Endothelial cell of umbilical vein (primary cell): ENCODE data around the gene LORICRIN. TPM values are rescaled to one million over a fixed set of nuclear protein-coding genes. Genes with fewer than 3 reads are reported as not detected.
"Not testable (repeated sequence)": the region's sequence is repeated elsewhere in the genome, so short reads cannot be mapped to it uniquely, and the experiment has no call there.

ENCODE experiments used
- BruUV-seq: library from RNA; stranded (reverse); fragments of 400-500 nt; replicated peaks from 2 replicates; lab custom pipeline; 2021; lab: Mats Ljungman, UMichigan
- CTCF ChIA-PET: fragments of 300-600, 350-600 bp; sonication (Branson Sonifier 250); formaldehyde crosslinking; loops from one replicate; lab custom pipeline; 2021; ENCODE audit warnings: antibody characterized with exemption, inconsistent platforms; lab: Charles Lee
- POLR2A ChIA-PET: fragments of 300-600, 350-600 bp; sonication (Branson Sonifier 250); formaldehyde crosslinking; loops from one replicate; lab custom pipeline; 2021; ENCODE audit warnings: antibody characterized with exemption, inconsistent platforms; lab: Charles Lee
- DNase-seq: peaks from one replicate; pipeline ENCODE4 v3.0.0-alpha.2; 2011; ENCODE audit warnings: low read depth, low spot score
- FAIRE-seq: peaks from 2 replicates; lab custom pipeline; 2011; peaks lifted over from hg19 to GRCh38; lab: Jason Lieb, UNC
- H2AFZ ChIP-seq: 2 replicates; pipeline ENCODE4 v1.6.0; 2012; ENCODE audit warnings: low read depth, low read length, control low read depth, inconsistent platforms
- H3K27ac ChIP-seq: 2 replicates; pipeline ENCODE4 v1.5.1; 2011; ENCODE audit warnings: low read depth, mild to moderate bottlenecking, control low read depth, low read length, moderate library complexity; ENCODE audit not compliant: insufficient read depth
- H3K27me3 ChIP-seq, 2 experiments: 2 replicates each; pipeline versions ENCODE4 v1.6.0 to v1.6.1; 2011; ENCODE audit warnings: low read length in 2 of 2, mixed read lengths in 1 of 2; ENCODE audit not compliant: control insufficient read depth in 2 of 2, insufficient read depth in 2 of 2
- H3K36me3 ChIP-seq, 2 experiments: 2 replicates in 1 of 2; 3 replicates in 1 of 2; pipeline ENCODE4 v1.5.1; 2011; ENCODE audit warnings: low read length in 2 of 2, mild to moderate bottlenecking in 1 of 2, moderate library complexity in 1 of 2; ENCODE audit not compliant: control insufficient read depth in 2 of 2, insufficient read depth in 2 of 2; ENCODE audit errors: extremely low read depth in 1 of 2
- H3K4me1 ChIP-seq: 3 replicates; pipeline ENCODE4 v1.5.1; 2011; ENCODE audit warnings: mild to moderate bottlenecking, low read length; ENCODE audit not compliant: control insufficient read depth, insufficient read depth; ENCODE audit errors: extremely low read depth
- H3K4me2 ChIP-seq: 2 replicates; pipeline ENCODE4 v1.6.1; 2011; ENCODE audit warnings: low read length, control low read depth, mixed read lengths; ENCODE audit not compliant: insufficient read depth
- H3K4me3 ChIP-seq, 3 experiments: fragments of 200-600 bp in 1 of 3; sonication (generic), shearing (Covaris generic) in 1 of 3; replicated peaks in 1 of 3; 2 replicates each; pipeline ENCODE4 v1.5.1; 2011 to 2016; ENCODE audit warnings: control low read depth in 3 of 3, low read length in 3 of 3, mild to moderate bottlenecking in 2 of 3, inconsistent platforms in 1 of 3, low read depth in 1 of 3, moderate library complexity in 1 of 3; ENCODE audit not compliant: insufficient read depth in 1 of 3
- H3K79me2 ChIP-seq: 2 replicates; pipeline ENCODE4 v1.6.0; 2012; ENCODE audit warnings: low read length, inconsistent platforms; ENCODE audit not compliant: control insufficient read depth, insufficient read depth
- H3K9ac ChIP-seq: replicated peaks from 2 replicates; pipeline ENCODE3; 2011; ENCODE audit warnings: low read length, control low read depth; ENCODE audit not compliant: insufficient read depth; ENCODE audit errors: extremely low read depth
- H3K9me1 ChIP-seq: replicated peaks from 3 replicates; pipeline ENCODE4 v1.6.0; 2011; ENCODE audit warnings: mild to moderate bottlenecking, low read length; ENCODE audit not compliant: control insufficient read depth, insufficient read depth; ENCODE audit errors: extremely low read depth
- H3K9me3 ChIP-seq: replicated peaks from 2 replicates; pipeline ENCODE4 v1.5.1; 2012; ENCODE audit warnings: low read length, inconsistent platforms; ENCODE audit not compliant: control insufficient read depth, insufficient read depth
- H4K20me1 ChIP-seq: replicated peaks from 2 replicates; pipeline ENCODE3; 2011; ENCODE audit warnings: mild to moderate bottlenecking, low read length; ENCODE audit not compliant: control insufficient read depth, insufficient read depth; ENCODE audit errors: extremely low read depth
- CTCF ChIP-seq, 2 donors: IDR thresholded peaks; 1 replicate in 1 of 2; 2 replicates in 1 of 2; pipeline ENCODE4 v1.5.1; 2011; ENCODE audit warnings: low read length in 2 of 2, mild to moderate bottlenecking in 2 of 2, moderate library complexity in 2 of 2, control low read depth in 1 of 2, inconsistent platforms in 1 of 2, low read depth in 1 of 2; ENCODE audit not compliant: insufficient read depth in 1 of 2; ENCODE audit errors: extremely low read depth in 1 of 2
- dilution Hi-C: fragments of 300-500 bp; cut with MboI; formaldehyde crosslinking; loops from one replicate; pipeline ENCODE4 v1.15.0; 2019; ENCODE audit warnings: low sequenced_read_pairs; ENCODE audit not compliant: extremely low pct_ligation_motif_present
- intact Hi-C: fragments of 100-400 bp; cut with micrococcal nuclease; formaldehyde crosslinking; loops from one replicate; pipeline ENCODE4 v1.10.0; 2022
- polyA plus RNA-seq, 4 experiments: library from polyadenylated mRNA; depleted of rRNA in 3 of 4; stranded (reverse) in 3 of 4; unstranded in 1 of 4; fragments of >200 nt; gene quantifications; 2 replicates each; pipeline versions ENCODE4 v1.2.1 to v1.2.3, GENCODE V29; 2011 to 2012; ENCODE audit warnings: missing spikeins in 1 of 4
- total RNA-seq: library from RNA; stranded (reverse); gene quantifications from 2 replicates; pipeline ENCODE4 v1.2.3, GENCODE V29; 2021

The LORICRIN gene
- total and polyA plus RNA-seq, 2 donors (not counting 3 experiments of a cell fraction or from before 2014, with no cell fraction given), result not detected

GRCh38 chr1:153223040-153223891, 36.2 kb upstream of the LORICRIN start:
- not testable (repeated sequence) for H3K4me2 ChIP-seq
- DNase-seq, result peak; percentile 48

More at GRCh38 chr1:153223040-153223891, 36.2 kb upstream of the LORICRIN start:
- H4K20me1 ChIP-seq, H2AFZ ChIP-seq, H3K27me3 ChIP-seq, H3K4me1 ChIP-seq, H3K79me2 ChIP-seq, BruUV-seq, POLR2A ChIA-PET, H3K9me3 ChIP-seq, H3K4me3 ChIP-seq, H3K9ac ChIP-seq, H3K27ac ChIP-seq, H3K9me1 ChIP-seq, dilution Hi-C loops, H3K36me3 ChIP-seq: not testable (repeated sequence)
- intact Hi-C loops, result loop anchor here (1.0 kb wide), 2 partner anchors 353 to 569 kb away; no protein-coding TSS in a partner anchor
- peak; percentile 51 to 62 for TF ChIP-seq CTCF (IDR thresholded peaks at IDR 0.05; ENCODE audit: extremely low read depth in 1 of 2, insufficient read depth in 1 of 2, low read depth in 1 of 2, low read length in 2 of 2)
- CTCF ChIA-PET, result interaction anchor here (1.7 kb wide), 1 partner anchor 354 kb away, joined by 4 read pairs; no protein-coding TSS in a partner anchor
- FAIRE-seq, result peak; percentile 96
